Inflammatory macrophage (primary cell): ENCODE measurements around the gene JARID2.
A peak's percentile ranks its signal among the peaks of the same experiment; 100 is the strongest.
"Not testable (repeated sequence)": the region's sequence is repeated elsewhere in the genome, so short reads cannot be mapped to it uniquely, and the experiment has no call there.

Experiments
- DNase-seq, 2 donors: peaks; one replicate each; pipeline ENCODE4 v3.0.0-alpha.2; 2020 to 2022

Gene JARID2

DNA sequence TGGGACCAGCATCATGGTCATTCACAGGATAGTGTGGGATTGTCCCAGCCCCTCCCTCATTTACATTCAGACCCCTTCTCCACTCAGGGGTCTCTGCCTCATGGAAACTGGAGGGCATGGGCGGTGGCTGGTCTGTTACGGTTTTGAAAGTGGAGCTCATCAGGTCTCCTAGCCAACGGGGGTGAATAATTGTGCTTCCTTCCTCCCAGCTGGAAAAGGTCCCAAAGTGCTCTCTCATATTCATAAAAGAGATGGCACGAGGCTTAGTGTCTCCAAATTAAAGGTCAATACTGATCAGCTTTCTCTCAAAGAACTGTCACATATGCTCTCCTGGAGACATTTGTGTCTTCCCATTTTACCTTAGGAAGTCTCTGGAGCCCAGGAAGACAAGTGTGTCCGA is 19.9 kb downstream of the JARID2 start:
- no peak for DNase-seq

DNA sequence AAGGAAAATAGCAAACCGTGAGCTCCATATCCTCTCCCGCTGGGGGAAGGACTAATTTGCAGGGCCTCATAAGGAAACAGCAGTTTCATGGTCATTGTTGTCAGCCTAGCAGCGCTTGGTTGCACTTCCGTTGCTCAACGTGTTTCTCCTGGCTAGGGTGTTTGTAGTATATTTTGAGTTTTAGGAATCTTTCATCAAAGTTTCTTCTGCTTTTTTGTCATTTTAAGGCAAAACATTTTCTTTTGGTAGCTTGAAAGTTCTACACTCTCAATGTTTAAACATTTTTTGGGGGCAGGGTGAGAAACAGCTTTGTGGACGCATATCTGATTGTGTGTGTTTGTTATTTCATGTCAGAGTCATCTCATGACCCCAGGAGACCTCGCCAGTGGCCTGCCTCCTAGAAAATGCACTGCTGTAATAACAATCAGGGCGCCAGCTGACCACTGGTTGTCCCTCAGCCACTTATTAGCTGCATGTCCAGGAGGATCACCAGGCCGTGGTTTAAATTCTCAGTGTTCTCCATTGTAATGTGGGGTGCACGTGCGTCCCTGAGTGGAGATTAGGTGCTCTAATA is 20.6 kb downstream of the JARID2 start:
- DNase-seq = peak; percentile 69 to 74

DNA sequence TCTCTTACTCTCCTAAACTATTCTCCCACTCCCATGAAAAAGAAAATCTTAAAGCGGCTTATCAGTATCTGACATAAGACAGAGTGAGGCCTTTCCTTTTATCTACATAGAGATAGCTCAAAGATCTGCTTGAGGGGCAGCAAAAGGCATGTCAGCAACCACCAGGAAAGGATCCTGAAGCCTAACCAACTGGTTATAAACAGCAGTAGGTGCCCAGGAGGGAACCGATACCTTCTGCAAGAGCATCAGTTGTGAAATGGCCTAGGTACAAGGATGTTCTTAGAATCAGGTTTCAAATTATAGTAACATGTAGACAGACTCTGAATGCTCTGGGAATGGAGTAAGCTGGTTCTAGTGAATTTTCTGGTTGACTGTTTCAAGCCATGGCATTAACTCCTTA is 21.4 kb downstream of the JARID2 start:
- DNase-seq = no peak

DNA sequence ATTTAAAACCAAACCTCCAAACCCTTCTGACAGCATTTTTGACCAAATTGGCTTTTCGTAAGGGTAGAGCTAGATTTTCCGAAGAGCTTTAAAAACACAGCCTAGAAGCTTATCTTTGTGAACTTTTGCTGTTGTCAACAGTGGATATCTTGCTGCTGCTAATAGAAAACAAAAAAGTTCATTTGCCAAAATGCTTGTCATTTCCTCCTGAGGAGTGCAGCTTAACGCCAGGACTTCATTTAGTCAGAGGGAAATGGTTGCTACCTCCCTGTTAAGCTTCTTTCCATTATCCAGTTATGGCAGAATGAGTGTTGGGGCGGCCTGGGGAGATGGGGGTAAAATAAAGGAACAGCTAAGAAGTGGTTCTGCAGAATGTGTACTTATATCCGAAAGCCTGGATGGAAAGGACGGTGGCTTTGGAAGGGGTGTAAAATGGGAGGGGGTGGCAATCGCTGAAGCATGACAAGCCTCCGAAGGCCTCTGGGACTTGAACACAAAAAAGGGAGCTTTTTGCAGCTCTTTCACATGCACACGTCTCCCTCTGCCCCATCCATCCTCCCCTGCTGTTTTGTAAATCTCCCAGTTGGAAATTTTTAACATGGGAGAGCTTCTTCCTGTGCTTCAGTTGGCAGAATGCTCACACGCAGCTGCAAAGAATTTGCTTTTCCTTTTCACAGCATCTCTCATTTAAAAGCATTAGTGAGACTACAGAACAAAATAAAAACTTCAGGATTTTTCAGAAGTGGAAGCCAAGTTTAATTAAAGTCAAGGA is 22.5 kb downstream of the JARID2 start:
- DNase-seq = no peak

DNA sequence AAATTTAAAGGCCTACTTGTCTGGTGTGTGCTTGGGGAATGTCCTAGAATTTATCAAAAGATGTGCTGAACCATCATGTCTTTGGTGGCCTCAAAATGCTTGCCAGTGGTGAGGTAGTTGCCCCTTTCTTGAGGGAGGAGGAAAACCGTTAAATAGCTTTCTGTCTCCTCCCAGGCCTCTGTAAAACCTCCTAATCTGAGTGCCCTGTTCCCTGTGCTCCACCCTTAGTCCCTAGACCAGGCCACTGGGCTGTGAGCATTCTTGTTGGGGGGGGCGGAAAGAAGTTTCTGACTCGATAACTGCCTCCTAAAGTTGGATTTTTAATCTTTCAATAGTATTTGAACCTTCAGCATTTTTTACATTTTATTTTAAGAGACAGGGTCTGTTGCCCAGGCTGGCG is 23.1 kb downstream of the JARID2 start:
- DNase-seq = no peak

DNA sequence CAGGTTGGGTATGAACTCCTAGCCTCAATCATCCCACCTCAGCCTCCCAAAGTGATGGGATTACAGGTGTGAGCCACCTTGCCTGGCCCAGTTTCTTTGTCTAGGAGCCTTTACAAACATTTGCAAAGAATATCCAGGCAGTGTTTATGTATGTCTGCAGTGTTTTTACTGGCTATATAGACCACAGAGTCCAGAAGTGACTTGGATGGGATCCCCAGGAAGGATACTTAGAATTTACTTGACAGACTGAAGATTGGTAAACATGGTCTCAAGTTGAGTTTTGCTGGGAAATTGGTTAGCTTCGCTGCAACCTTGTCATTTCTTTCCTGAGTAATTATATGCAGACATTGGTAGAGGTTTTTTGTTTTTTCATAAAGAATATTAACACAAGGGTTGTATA is 23.8 kb downstream of the JARID2 start:
- no peak for DNase-seq

DNA sequence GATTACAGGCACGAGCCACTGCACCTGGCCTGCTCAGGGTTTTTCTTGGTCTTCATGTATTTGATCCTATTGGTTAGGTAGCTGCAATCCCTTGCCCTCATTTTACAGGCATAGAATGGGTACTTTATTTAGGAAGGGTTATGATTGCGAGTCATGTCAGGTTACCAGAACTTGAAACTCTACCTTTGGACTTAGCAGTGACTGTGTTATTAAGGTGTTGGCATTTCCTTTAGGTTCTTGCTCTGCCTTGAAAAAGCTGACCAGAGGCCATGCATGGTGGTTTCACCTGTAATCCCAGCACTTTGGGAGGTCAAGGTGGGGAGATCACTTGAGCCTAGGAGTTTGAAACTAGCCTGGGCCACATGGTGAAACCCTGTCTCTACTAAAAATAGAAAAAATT is 24.5 kb downstream of the JARID2 start:
- DNase-seq = no peak

DNA sequence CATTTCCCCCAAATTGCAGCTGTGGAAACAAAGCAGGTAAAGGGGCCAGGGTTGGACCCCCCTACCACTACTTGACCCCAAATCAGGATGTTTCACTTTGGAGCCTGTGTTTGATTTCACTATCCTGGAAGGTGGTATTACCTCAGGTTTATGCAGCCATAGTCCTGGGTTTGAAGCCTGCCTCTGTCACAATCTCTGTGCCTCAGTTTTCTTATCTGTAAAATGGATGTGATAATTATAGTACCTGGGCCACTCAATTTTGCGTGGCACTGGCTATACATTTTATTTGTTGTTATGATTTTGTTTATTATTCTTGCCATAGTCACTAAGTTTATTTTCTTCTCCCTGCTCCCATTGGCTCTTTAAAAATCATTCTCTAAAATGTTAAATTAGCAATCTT is 26.7 kb downstream of the JARID2 start:
- no peak for DNase-seq

DNA sequence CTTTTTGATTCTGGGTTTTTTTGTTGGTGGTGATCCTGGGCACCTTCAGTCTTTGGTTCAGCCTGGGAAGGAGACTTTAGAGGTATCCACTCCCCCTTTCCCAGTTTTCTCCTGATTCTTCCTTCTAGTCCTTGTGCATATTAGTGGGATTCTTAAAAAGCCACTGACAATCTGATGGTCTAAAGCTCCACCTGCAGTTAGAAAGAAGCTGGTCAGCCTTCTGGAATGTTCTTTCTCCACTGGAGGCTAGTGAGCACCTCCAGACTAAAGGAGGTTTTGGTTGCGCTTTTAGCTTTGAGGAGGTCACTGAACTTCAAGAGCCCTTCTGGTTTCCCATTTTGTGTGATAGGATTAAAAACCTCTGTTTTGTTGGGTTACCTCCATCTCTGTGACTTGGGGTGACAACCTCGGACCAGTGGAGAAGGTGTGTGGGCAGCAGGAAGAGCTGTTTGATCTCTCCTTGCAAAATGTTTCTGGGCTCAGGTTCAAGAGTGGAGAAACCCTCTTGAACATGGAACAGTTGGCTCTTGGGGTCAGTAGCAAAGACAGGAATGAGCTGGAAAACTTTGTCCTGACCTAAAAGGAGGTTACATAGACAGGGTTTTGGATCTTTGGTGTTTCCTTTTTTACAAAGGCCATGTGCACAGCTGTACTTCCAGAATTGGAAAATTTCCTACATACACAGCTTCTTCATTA is 29.0 kb downstream of the JARID2 start:
- DNase-seq = no peak

DNA sequence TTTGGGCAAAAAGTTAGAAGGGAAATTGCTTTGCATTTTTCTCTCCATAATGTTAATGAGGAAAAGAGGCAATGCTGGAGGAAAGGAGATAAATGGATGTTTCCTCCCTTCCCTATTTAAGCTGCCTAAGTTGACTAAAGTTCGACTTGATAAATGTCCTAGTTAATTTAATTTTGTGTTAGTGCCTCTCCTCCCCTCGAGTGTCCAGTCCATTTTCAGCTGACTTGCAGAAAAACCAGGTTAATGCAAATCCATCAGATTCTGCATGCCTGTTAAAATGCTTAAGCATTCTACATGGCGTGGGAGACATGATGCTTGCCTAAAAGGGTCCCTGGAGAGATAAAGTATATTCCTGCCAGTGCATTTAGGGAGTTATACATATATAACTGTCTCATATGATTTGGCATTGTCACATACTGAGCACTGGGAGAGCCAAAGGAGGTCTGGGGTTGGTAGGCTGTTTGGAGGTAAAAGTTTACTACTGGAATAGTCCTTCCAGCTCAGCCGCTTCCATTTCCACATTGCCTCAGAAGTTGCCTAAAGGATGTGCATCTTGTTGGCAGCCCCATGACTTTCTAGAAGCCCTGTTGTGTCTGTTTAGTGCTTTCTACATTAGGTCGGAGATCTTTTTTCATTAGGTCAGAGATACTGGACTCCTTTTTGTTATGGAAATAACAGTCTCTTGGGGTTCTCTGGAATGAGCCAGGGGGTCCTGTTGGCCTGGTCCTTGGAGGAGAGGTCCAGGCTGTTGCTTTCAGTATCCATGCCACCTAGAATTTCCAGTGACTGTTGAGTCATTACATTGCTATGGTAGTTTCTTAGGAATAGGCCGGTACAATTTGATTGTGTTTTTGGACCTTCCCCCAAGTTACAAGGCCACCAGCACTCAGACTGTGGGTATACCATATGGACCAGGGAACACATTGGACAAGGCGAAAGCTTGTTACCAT is 30.4 kb downstream of the JARID2 start:
- no peak for DNase-seq

DNA sequence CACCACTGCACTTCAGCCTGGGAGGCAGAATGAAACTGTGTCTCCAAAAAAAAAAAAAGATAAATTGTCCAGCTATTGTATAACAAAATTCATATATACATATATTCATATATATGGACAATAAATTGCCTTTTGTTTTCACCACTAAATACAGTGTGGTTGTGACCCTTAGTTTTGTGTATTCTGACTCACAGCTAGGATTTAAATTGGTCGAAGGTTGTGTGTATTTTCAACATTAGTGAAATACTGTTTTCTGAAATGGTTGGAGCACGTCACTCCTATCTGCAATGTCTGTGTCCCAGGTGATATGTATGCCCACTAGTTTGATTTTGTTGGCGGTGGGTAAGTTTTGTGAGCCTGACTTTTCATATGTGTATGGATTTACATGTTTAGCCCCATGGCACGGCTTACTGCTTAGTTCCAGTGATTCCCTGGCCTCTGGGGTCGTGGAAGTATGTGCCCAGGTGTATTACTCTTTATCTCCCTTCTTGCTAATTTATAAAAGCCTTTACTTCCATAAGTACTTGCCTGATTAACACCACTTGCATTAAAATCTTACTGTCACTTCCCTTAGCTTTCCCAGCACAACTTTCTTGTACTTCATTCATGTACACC is 33.3 kb downstream of the JARID2 start:
- no peak for DNase-seq

DNA sequence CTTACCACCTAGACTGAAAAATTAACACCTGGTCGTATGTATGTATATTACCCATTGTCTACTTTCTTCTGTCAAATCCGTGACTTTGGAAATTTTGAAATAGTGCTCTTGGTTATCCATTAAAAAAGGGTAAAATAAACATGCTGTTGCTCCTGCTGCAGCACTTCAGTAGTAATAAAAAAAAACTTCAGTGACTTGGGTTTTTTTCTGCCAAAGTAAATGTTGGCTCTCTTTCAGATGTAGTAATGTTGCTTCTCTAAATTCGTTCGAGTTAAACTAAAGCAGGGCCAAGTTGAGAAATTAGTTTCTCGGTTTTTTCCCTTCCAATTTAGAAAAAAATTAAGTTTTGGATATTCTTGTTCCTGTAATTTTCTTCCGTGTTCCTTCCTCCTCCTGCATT is 34.2 kb downstream of the JARID2 start:
- DNase-seq = peak; percentile 35 to 66

DNA sequence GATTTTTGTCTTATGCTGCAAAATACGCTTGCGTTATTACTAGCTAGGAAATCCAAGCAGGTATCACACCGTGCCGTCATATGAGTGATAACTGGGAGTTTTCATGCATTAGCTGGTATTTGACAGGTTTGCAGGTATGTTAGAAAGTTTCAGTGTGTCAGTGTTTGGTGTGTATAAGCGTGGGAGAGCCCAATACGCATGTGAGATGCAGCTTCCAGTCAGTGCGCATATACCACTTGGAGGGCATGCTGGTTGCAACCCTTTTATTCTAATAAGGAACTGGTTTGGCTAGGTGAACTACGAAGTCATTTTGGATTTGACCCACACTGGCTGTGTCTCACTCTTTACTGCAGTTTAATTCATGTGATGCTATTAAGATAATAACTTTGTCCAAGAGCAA is 35.1 kb downstream of the JARID2 start:
- DNase-seq = no peak

DNA sequence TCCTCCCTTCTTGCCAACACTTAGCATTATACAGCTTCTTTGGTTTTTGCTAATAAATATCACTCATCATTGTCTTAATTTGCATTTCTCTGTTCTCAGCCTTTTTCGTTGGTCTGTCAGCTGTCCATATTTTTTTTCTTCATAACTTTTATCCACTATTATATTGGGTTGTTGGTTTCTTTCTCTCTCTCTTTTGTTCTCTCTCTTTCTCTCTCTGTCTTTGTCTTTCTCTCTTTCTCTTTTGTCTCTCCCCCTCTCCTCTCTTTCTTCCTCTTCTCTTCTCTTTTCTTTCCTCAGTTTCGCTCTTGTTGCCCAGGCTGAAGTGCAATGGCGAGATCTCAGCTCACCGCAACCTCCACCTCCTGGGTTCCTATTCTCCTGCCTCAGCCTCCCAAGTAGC is 36.5 kb downstream of the JARID2 start:
- DNase-seq = no peak

DNA sequence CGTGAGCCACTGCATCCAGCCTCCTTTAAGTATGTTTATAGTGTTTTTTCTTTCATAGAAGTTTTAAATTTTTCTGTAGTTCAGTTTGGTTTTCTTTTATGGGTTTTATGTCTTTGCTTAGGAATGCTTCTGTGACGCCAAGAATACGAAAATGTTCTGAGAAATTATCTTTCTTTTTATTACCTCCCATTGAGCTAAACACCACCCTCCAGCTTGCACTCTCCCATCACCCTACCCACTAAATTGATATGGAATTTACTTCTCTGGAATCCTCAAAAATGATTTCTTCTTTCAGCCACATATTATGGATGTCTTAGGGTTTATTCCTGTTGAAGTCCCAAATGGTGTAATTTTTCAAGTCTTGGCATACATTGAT is 38.1 kb downstream of the JARID2 start:
- DNase-seq = no peak

DNA sequence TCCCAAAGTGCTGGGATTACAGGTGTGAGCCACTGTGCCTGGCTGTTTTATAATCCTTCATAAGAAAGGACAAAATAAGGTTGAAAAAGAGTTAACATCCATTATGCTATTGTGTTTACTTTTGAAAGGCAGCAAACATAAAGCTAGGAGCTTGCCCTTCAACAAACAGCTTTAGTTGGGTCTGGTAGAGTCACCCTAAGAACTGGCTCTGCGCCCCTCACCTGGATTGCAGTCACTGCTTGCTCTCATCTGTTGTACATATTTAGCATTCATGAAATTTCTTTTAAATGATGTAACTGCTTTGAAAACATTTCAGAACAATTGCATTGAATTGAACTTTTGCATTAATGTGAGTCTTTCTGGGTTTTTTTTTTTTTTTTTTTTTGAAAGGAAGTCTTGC is 38.9 kb downstream of the JARID2 start:
- DNase-seq = no peak

DNA sequence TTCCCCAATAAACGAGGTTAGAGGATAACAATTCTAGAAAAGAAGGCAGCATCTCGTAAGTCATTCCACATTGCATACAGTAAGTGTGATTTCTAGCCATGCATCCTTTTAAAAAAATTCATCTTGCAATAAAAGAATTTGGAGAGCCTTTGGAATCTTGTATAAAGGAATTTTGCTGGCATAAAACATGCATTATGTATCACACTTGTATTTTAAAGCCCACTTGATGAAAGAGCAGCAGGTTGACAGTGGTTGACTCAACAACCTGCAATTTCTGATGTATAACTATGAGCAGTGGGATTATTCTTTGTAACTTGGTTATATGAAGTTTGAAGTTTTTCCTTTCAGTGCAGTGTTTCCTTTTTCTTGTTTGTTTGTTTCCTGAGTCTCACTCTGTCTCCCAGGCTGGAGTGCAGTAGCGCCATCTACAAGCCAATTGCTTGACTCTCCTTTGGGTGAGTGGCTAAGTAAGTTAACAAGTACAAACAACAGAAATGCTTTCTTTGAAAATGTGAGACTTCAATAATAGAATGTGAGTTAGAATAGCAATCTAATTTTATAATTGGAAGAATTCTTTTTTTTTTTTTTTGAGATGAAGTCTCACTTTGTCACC is 39.9 kb downstream of the JARID2 start:
- DNase-seq = no peak

DNA sequence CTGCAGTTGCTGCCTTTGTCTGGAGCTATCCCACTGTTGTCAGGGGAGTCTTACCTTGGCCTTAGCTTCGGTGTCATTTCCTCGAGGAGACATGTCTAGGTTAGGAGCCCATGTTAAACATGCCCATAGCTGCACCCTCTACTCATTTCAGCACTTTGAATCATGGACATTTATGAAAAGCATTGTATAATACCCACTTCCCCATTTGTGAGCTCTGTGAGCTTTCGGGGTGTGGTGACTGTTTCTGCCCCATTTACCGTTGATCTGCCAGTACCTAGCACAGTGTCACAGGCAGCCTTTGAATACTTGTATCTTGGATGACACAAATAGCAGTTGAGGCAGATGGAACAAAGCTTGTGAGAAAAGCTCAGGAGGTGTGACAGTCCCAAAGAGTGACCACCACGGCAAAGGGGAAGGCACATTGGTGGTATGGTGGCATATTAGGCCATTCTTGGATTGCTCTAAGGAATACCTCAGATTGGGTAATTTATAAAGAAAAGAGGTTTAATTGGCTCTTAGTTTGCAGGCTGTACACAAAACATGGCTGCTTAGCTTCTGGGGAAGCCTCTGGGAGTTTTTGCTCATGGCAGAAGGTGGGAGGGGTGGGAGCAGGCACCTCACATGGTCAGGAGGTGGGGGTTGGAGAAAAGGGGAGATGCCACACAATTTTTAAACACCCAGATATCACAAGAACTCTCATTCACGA is 42.0 kb downstream of the JARID2 start:
- DNase-seq = peak; percentile 36 to 53

DNA sequence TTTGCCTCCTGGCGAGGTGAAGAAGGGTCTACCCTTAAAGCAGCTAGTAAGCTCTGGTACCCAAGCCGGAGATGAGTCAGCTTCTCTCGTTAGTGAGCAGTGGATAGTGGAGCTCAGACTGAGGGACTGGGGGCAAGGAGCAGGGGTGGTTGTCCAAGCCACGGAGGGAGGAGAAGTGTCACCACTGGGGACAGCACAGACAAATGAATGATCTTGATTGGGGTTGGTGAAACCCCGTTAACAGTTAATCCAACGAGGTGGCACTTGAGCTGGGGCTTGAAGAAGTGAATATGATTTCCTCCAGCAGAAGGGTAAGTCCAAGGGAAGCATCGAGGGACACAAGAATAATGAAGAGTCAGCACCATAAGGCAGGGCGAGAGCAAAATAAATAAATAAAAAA is 43.0 kb downstream of the JARID2 start:
- DNase-seq = no peak

DNA sequence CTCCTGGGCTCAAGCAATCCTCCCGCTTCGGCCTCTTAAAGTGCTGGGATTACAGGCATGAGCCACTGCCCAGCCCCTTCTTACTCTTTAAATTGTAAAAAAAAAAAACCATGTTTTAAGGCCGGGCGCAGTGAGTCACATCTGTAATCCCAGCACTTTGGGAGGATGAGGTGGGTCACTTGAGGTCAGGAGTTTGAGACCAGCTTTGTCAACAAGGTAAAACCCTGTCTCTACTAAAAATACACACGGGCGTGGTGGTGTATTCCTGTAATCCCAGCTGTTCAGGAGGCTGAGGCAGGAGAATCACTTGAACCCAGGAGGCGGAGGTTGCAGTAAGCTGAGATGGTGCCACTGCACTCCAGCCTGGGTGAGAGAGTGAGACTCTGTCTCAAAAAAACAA is 43.6 kb downstream of the JARID2 start:
- not testable (repeated sequence) for DNase-seq

DNA sequence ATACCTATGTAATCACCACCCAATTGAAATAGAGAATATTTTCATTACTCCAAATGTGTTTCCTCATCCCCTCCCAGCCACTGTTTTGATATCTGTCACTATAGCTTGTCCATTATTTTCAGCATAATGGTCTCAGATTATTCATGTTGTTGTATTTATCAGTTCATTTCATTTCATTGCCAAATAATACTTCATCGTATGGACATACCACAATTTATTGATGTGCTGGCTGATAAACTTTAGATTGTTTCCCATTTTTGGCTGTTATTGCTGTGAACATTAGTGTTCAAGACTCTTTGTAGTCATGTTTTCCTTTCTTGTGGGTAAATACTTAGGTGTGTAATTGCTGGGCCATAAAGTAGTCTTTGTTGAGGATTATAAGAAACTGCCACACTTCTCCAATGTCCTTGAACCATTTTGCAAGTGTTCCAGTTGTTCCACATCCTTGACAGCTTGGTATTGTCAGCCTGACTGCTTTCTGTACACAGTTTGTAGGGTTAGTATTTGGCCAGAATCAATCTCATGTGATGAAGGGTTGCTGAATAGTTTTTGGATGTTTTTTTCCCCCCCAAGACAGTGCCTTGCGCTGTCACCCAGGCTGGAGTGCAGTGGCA is 44.3 kb downstream of the JARID2 start:
- DNase-seq = no peak
